Anterior cingulate cortex (tissue), 58 donors: ENCODE results near the gene RAB40C.
A peak's percentile ranks its signal among the peaks of the same experiment; 100 is the strongest.
"Not testable (repeated sequence)": the region's sequence is repeated elsewhere in the genome, so short reads cannot be mapped to it uniquely, and the experiment has no call there.

Source experiments
- DNase-seq, 58 donors: peaks; one replicate each; lab custom pipeline; 2025; lab: John Stamatoyannopoulos, UW

The RAB40C gene

GRCh38 chr16:586645-587590 is 2.9 kb upstream of the RAB40C start:
- DNase-seq: peak in 9 of 58 donors; percentile 16 to 56 (median 22)

- DNase-seq: peak in 2 of 58 donors; percentile 18 to 31
Observed at GRCh38 chr16:588639-588888, 1.3 kb upstream of the RAB40C start.

GRCh38 chr16:588889-589657 is 793 bp upstream of the RAB40C start:
- DNase-seq: peak; percentile 91 to 100 (median 98)

- DNase-seq: peak in 2 of 58 donors; percentile 16 to 46
Observed at GRCh38 chr16:590188-590814, 435 bp downstream of the RAB40C start.

- no peak for DNase-seq
Observed at GRCh38 chr16:590815-591200, 942 bp downstream of the RAB40C start.

GRCh38 chr16:591231-591630 is 1.4 kb downstream of the RAB40C start:
- no peak for DNase-seq

GRCh38 chr16:591892-592517 is 2.1 kb downstream of the RAB40C start:
- DNase-seq: no peak

GRCh38 chr16:592518-593306 is 2.8 kb downstream of the RAB40C start:
- DNase-seq: peak in 45 of 58 donors; percentile 17 to 78 (median 56)

- DNase-seq: no peak
Observed at GRCh38 chr16:593406-593805, 3.5 kb downstream of the RAB40C start.

- peak in 2 of 58 donors; percentile 15 to 42 for DNase-seq
Observed at GRCh38 chr16:593807-594206, 3.9 kb downstream of the RAB40C start.

GRCh38 chr16:595094-595528 is 5.2 kb downstream of the RAB40C start:
- peak in 1 of 58 donors; percentile 38 for DNase-seq

GRCh38 chr16:595942-596735 is 6.3 kb downstream of the RAB40C start:
- DNase-seq: peak in 38 of 58 donors; percentile 13 to 93 (median 54)

GRCh38 chr16:596736-597060 is 6.8 kb downstream of the RAB40C start:
- no peak for DNase-seq

GRCh38 chr16:597655-598054 is 7.8 kb downstream of the RAB40C start:
- DNase-seq: not testable (repeated sequence)

GRCh38 chr16:598823-599739 is 9.2 kb downstream of the RAB40C start:
- DNase-seq: no peak

GRCh38 chr16:600781-601180 is 10.9 kb downstream of the RAB40C start:
- no peak for DNase-seq

- no peak for DNase-seq
Observed at GRCh38 chr16:603933-604332, 14.1 kb downstream of the RAB40C start.
